Large intestine (tissue), 3 donors: ENCODE results near the gene LRRFIP2. TPM values are rescaled to one million over a fixed set of nuclear protein-coding genes. Genes with fewer than 3 reads are reported as not detected.

ENCODE experiments used
- DNase-seq, 2 donors: peaks; one replicate each; pipeline versions ENCODE4 v3.0.0 to v3.0.0-alpha.2; 2013
- H3K27ac ChIP-seq: one replicate; pipeline ENCODE4 v1.5.1; 2013; ENCODE audit warnings: low read length
- H3K27me3 ChIP-seq: 2 replicates; pipeline ENCODE4 v1.6.1; 2013; ENCODE audit warnings: low read length; ENCODE audit not compliant: control insufficient read depth, insufficient read depth
- H3K36me3 ChIP-seq: 2 replicates; pipeline ENCODE4 v1.6.1; 2013; ENCODE audit warnings: low read length; ENCODE audit not compliant: control insufficient read depth, insufficient read depth
- H3K4me1 ChIP-seq: one replicate; pipeline ENCODE4 v1.6.1; 2013; ENCODE audit warnings: low read length; ENCODE audit not compliant: control insufficient read depth, insufficient read depth
- H3K4me3 ChIP-seq: one replicate; pipeline ENCODE4 v1.5.1; 2013; ENCODE audit warnings: low read length
- H3K9me3 ChIP-seq: one replicate; pipeline ENCODE4 v1.6.1; 2013; ENCODE audit warnings: mild to moderate bottlenecking, low read depth, low read length, moderate library complexity; ENCODE audit not compliant: control insufficient read depth
- WGBS: methylation state at CpG from one replicate; pipeline ENCODE4 v1.1.5; 2013; ENCODE audit warnings: low lambda C conversion rate; ENCODE audit not compliant: insufficient coverage; 5-methylcytosine and 5-hydroxymethylcytosine counted together
- polyA plus RNA-seq: library from polyadenylated mRNA; unstranded; fragments of 120-200 nt; gene quantifications from one replicate; pipeline ENCODE4 v1.2.1, GENCODE V29; 2013

The LRRFIP2 gene
- polyA plus RNA-seq, 1 donor = 47.1 TPM

DNA sequence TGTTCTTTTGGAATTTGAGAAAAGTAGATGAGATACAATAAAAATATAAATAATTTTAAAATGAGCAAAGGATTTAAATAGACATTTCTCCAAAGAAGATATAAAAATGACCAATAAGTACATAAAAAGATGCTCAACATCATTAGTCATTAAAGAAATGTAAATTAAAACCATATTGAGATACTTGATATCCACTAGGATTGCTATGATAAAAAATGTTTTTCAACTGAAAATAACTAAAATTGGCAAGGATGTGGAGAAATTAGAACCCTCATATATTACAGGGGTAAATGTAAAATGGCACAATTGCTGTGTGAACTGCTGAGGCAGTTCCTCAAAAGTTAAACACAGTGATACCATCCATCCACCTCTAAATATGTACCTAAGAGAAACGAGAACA is 38.8 kb downstream of the LRRFIP2 start:
- Histone ChIP-seq H3K4me3 (no peak overlapping the region), H3K4me1 (peaks cover 30% of the 10 kb centered on the region), H3K27ac (no peak overlapping the region), H3K9me3 (no peaks in the 10 kb centered on the region), H3K36me3 (no peaks in the 10 kb centered on the region), H3K27me3 (no peaks in the 10 kb centered on the region)
- no CpG with 5 or more reads among the region's 1 CpG for WGBS
- no peak for DNase-seq

- Histone ChIP-seq H3K27me3 (no peaks in the 10 kb centered on the region), H3K27ac (peak overlapping the region; percentile 83), H3K9me3 (no peaks in the 10 kb centered on the region), H3K4me1 (peaks cover 22% of the 10 kb centered on the region), H3K4me3 (no peak overlapping the region), H3K36me3 (no peaks in the 10 kb centered on the region)
- WGBS = no CpG with 5 or more reads among the region's 1 CpG
- no peak for DNase-seq
Measured at GRCh38 chr3:37132334-37132733, 42.0 kb downstream of the LRRFIP2 start.

GRCh38 chr3:37131860-37132144 is 42.6 kb downstream of the LRRFIP2 start:
- DNase-seq = no peak
- Histone ChIP-seq H3K4me1 (peaks cover 24% of the 10 kb centered on the region), H3K27me3 (no peaks in the 10 kb centered on the region), H3K9me3 (no peaks in the 10 kb centered on the region), H3K4me3 (no peak overlapping the region), H3K36me3 (no peaks in the 10 kb centered on the region), H3K27ac (peak overlapping the region; percentile 83)
- WGBS = 60% methylated on average over 1 of the region's 2 CpGs

DNA sequence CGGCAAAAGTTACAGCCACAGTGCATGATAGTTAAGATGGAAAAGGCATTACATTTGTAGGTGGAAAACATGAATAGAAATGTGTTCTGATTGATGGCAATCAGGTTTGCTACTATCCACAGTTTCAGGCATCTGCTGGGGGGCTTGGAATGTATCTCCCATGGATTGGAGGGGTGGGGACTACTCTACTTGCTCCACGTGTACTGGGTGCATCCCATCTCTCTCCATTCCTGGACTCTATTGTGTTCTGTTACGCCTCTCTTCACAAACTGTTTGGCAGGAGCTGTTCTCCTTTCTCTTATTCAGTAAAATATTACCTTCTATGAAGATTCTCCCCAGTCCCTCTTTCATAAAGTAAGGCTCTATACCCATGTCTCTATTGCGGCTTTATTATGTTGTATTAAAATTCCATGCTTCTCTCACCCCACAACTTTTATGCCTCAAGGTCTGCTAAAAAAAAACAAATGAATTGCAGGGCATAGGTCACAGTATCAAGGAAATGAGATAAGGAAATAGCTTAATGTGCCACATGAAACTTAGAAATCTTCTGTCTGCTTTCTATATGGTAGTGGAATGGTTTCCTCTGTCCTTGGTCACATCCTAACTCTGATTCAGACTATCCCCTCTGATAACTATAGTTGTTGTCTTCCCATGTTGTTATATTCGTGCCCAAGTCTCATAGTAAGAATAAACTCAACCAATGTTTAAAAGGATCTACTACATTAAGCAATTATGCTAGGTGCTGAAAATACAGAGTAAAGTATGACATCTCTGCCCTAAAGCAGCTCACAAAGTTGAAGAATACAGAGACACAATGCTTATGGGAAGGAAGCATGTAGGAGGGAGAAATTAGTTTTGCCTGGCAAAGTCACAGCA is 43.2 kb downstream of the LRRFIP2 start:
- WGBS = 39% methylated on average over 3 of the region's 5 CpGs
- H3K4me1 ChIP-seq = peaks cover 24% of the 10 kb centered on the region
- H3K27me3 ChIP-seq = no peaks in the 10 kb centered on the region

GRCh38 chr3:37130448-37130847 is 43.9 kb downstream of the LRRFIP2 start:
- H3K27me3 ChIP-seq = no peaks in the 10 kb centered on the region
- peak overlapping the region; percentile 83 for H3K27ac ChIP-seq
- peaks cover 24% of the 10 kb centered on the region for H3K4me1 ChIP-seq
- no peak for DNase-seq
- no peaks in the 10 kb centered on the region for H3K9me3 ChIP-seq
- H3K4me3 ChIP-seq = no peak overlapping the region
- 90% methylated on average over 3 of the region's 3 CpGs for WGBS
- H3K36me3 ChIP-seq = no peaks in the 10 kb centered on the region

More for the DNA sequence above, 43.2 kb downstream of the LRRFIP2 start:
- no peaks in the 10 kb centered on the region for H3K9me3 ChIP-seq
- no peaks in the 10 kb centered on the region for H3K36me3 ChIP-seq
- peak; percentile 58 to 84 for DNase-seq
- H3K27ac ChIP-seq = peak overlapping the region; percentile 83
- H3K4me3 ChIP-seq = no peak overlapping the region

GRCh38 chr3:37129871-37130270 is 44.5 kb downstream of the LRRFIP2 start:
- H3K4me1 ChIP-seq = peaks cover 28% of the 10 kb centered on the region
- no peak overlapping the region for H3K4me3 ChIP-seq
- no peaks in the 10 kb centered on the region for H3K27me3 ChIP-seq
- no peaks in the 10 kb centered on the region for H3K36me3 ChIP-seq
- no peak for DNase-seq
- WGBS = no CpG with 5 or more reads among the region's 3 CpGs
- no peak overlapping the region for H3K27ac ChIP-seq
- H3K9me3 ChIP-seq = no peaks in the 10 kb centered on the region

GRCh38 chr3:37127340-37127739 is 47.0 kb downstream of the LRRFIP2 start:
- WGBS = no CpG with 5 or more reads among the region's 1 CpG
- Histone ChIP-seq H3K27ac (no peak overlapping the region), H3K27me3 (no peaks in the 10 kb centered on the region), H3K4me1 (peaks cover 28% of the 10 kb centered on the region), H3K9me3 (no peaks in the 10 kb centered on the region), H3K36me3 (no peaks in the 10 kb centered on the region), H3K4me3 (no peak overlapping the region)
- DNase-seq = no peak

DNA sequence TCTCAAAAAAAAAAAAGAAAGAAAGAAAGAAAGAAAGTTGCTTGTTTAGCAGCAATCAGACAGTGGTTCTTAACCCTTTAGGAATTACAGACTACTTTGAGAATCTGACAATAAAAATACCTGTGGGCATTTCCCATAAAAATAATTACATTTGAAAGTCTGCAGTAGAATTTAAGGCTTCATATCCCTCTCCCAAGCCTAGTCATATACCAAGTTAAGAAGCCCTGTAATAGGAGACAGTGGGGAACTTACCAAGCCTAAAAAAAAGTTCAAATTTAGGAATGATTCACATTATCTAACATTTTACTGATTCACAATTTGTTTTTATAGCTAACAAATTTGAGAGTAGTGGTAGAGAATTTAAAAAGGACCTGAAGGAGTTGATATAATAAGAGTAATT is 47.5 kb downstream of the LRRFIP2 start:
- no peaks in the 10 kb centered on the region for H3K9me3 ChIP-seq
- no peaks in the 10 kb centered on the region for H3K27me3 ChIP-seq
- no peaks in the 10 kb centered on the region for H3K36me3 ChIP-seq
- peaks cover 24% of the 10 kb centered on the region for H3K4me1 ChIP-seq
- H3K27ac ChIP-seq = no peak overlapping the region
- no peak for DNase-seq
- no peak overlapping the region for H3K4me3 ChIP-seq

DNA sequence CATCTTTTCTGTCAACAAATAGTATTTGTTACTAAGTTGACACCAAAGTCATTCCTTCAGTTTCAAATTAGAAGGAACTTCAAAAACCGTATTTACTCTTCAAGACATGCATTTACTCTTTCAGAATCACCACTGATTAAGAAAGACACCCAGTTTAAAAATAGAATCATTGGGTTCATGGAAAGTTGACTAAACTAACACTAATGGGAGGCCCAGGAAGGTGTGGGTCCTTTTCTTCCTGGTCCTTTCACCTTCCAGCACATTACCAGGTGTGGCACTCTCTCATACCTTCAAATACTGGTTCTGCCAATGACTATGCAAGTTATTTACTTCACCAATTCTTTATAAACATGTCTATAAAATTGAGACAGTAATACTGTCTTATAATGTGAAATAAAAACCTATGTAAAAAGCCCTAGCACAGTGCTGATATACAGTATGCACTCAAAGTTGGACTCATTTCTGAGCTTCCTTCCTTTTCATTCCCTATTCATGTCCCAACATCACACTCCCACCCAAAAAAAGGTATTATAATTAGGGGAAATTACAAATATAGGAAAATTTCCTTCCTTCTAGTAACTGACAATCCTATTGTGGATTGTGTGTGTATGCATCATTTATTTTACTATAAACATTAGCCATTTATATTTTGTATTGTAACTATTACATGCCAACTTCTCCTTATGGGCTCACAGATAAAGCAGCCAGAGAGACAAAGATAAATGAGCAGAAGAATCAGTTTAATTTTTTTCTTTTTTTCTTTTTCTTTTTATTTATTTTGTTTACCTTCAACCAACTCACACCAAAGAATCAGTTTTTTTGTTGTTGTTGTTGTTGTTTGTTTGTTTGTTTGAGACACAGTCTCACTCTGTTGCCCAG is 48.9 kb downstream of the LRRFIP2 start:
- H3K4me3 ChIP-seq = no peak overlapping the region
- no peaks in the 10 kb centered on the region for H3K27me3 ChIP-seq
- peak in 1 of 2 donors; percentile 43 for DNase-seq
- no peak overlapping the region for H3K27ac ChIP-seq
- H3K4me1 ChIP-seq = peaks cover 12% of the 10 kb centered on the region
- no CpG with 5 or more reads among the region's 1 CpG for WGBS
- no peaks in the 10 kb centered on the region for H3K9me3 ChIP-seq
- H3K36me3 ChIP-seq = peaks cover 2% of the 10 kb centered on the region

GRCh38 chr3:37124435-37124834 is 49.9 kb downstream of the LRRFIP2 start:
- peaks cover 9% of the 10 kb centered on the region for H3K4me1 ChIP-seq
- H3K4me3 ChIP-seq = no peak overlapping the region
- H3K9me3 ChIP-seq = no peaks in the 10 kb centered on the region
- no peak overlapping the region for H3K27ac ChIP-seq
- no peaks in the 10 kb centered on the region for H3K27me3 ChIP-seq
- DNase-seq = no peak
- peaks cover 2% of the 10 kb centered on the region for H3K36me3 ChIP-seq
- no CpG with 5 or more reads among the region's 2 CpGs for WGBS
